GM12892 (cell line): ENCODE measurements around the gene SMARCA2.

Experiments used
- POLR2A ChIP-seq: IDR thresholded peaks from 2 replicates; pipeline ENCODE4 v1.6.1; 2011; ENCODE audit warnings: low read depth, low read length, control low read depth
- POLR2AphosphoS5 ChIP-seq: IDR thresholded peaks from 2 replicates; pipeline ENCODE4 v1.6.1; 2011; ENCODE audit warnings: low read depth, low read length, control low read depth
- TAF1 ChIP-seq: IDR thresholded peaks from 2 replicates; pipeline ENCODE4 v1.6.1; 2011; ENCODE audit warnings: low read depth, mild to moderate bottlenecking, control low read depth, low read length, borderline replicate concordance

GRCh38 chr9:2180704-2181103 is 165.6 kb downstream of the SMARCA2 start:
- TF ChIP-seq POLR2AphosphoS5, result no peak
- no peak for TF ChIP-seq TAF1
- no peak for TF ChIP-seq POLR2A
